Mesenteric fat pad (tissue), 1 donor: Measurements from ENCODE around the gene FHAD1. TPM values are rescaled to one million over a fixed set of nuclear protein-coding genes. Genes with fewer than 3 reads are reported as not detected.
"Not testable (repeated sequence)": the region's sequence is repeated elsewhere in the genome, so short reads cannot be mapped to it uniquely, and the experiment has no call there.

Experiments
- DNase-seq: peaks from one replicate; pipeline ENCODE4 v3.0.0-alpha.2; 2020; ENCODE audit warnings: low spot score
- total RNA-seq: library from RNA; stranded (reverse); fragmentation: NEBNext Ultra II Directional; extraction: Animal tissue kit (Norgen Biotek cat#: 25700); gene quantifications from one replicate; pipeline ENCODE4 v1.2.1, GENCODE V29; 2021
- donor health status: DM: yes; HTN: yes; CAD: no.

The FHAD1 gene
- total RNA-seq, 1 donor from 2014 or later: 0.55 TPM

DNA sequence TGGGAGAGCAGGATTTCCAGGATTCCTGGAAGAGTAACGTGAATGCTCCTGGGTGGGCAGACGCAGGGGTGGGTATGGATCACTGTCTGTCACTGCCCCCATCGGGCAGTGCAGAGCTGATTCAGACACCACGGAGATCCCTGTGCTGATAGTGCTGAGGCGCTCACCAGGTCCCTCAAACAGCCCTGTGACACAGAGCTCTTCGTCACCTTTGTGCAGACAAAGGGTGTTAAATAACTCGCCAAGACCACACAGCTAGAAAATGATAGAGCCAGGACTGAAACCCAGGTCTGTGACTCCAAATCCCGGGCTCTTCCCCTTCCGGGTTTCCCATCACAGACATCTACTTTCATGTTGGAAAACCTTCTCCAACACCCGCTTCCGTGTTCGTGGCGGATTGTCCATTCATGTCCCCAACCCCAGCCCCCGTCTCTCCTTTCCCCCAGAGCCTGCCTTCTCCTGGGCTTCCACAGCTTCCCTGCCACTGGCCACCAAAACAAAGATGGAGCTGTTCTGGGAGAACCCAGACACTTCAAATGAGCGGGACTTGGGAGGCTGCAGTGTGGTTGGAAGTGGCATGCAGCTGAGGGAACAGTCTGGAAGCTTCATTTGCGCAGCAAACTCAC, 165.3 kb downstream of the FHAD1 start:
- DNase-seq: no peak

DNA sequence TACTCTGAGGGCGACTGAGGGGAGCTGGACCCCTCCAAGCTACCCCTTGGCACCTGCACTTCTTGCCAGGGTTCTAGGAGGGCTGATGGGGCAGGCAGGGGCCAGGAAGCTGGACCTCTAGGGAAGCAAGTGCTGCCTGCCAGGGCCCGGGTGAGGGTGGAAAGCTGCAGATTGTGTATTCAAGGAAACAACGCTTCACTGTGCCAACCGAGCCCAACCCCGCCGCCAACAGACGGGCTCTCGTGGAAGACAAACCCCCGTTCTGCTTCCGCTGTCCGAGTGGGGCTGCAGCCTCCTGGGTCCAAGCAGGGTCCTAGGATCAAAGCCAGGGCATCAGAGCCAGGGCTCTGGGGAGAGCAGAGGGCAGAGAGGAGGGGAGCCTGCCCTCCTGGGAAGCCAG, 165.8 kb downstream of the FHAD1 start:
- DNase-seq: no peak

DNA sequence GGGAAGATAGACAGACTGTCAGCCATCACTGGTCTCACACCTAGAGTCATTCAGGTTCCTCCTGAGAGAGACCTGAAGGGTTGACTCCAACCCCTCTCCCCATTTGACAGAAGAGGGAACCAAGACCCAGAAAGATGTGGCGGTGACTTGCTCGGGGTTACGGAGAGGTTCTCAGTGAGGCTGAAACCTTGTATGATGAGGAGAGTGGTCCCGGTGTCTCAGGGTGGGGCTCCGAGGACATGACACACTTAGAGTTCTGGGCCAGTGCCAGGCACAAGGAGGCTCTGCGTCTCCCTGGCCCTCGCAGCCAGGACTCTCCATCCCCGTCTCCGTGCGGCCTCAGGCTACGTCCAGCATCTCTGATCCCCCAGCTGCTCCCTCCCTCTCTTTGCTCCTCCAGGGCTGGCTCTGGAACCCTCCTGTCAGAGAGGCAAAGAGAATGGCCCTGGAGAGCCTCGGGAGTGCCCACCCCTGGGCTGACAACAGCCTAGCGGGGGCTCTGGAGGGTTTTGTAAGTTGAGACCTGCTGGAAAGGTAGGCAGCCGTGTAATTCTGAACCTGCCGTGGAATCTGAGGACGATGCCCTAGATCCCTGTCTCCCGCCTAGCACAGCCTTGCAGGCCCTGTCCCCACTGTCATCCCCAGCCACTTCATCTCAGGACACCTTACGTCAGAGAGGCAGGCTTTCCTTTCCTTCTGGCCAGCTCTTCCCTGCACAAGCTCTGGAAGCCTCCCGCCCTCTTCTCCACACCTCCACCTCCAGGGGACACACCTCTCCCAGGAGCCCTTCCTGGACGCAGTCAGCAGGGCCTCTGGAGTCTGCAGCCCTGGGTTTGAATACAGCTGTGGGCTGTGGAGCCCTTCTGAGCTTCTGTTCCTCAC, 166.8 kb downstream of the FHAD1 start:
- no peak for DNase-seq

DNA sequence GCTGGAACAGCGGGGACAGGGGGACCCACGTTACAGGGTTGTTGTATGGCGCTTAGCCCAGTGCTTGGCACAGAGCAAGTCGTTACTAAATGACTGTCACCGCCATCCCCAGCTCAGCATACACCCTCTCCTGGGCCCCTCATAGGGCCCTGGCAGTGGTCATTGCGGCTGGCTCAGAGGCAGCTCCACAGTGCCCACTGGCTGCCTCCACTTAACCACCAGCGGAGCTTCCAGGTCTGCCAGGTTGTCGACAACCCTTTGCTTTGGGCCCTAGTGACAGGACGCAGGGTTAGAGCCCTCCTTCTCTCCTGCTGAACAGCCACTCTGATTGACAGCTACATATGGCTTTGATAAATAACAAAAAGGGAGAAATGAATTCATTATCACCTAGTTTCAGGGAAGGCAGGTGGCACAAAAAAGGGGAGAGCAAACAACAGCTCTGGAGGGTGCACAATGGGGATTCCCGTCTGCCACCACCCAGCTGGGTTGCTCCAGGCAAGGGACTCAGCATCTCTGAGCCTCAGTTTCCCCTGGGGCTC, 167.5 kb downstream of the FHAD1 start:
- DNase-seq: no peak

DNA sequence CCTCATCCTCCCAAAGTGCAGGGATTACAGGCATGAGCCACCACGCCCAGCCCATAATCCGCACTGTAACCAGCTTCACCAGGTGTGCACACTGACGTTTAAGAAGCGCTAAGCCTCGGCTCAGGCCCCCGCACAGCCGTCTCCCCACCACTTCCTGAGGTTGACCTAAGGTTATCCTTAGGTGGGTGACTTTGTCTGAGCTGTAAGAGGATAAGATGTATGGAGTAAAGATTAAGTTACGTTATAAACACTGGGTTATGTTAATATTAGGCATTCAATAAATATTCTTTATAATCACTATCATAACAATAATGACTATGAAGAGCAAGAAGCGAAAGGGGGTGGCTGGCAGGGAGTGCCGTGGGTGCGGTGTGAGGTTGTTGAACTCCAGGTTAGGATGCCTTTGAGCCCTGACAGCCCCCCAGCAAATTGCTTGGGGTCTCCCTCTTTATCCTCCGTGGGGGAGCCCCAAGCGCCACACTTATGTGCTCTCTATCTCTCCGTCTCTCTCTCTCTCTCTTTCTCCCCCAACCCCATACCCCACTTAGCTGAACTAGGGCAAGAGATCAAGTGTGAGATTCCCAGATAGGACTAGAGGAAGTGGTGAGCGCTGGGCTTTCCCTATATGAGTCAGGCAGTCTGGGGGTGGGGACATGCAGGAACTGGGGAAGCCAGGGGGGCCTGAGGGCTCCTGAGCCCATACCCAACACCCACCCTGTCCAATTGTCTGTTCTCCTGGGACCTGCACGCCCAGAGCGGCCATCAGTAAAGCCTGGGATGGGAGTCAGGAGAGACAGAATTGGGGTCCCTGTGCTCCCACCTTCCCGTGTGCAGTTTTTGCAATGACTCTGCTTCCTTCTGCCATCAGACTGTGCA, 170.3 kb downstream of the FHAD1 start:
- DNase-seq: no peak

DNA sequence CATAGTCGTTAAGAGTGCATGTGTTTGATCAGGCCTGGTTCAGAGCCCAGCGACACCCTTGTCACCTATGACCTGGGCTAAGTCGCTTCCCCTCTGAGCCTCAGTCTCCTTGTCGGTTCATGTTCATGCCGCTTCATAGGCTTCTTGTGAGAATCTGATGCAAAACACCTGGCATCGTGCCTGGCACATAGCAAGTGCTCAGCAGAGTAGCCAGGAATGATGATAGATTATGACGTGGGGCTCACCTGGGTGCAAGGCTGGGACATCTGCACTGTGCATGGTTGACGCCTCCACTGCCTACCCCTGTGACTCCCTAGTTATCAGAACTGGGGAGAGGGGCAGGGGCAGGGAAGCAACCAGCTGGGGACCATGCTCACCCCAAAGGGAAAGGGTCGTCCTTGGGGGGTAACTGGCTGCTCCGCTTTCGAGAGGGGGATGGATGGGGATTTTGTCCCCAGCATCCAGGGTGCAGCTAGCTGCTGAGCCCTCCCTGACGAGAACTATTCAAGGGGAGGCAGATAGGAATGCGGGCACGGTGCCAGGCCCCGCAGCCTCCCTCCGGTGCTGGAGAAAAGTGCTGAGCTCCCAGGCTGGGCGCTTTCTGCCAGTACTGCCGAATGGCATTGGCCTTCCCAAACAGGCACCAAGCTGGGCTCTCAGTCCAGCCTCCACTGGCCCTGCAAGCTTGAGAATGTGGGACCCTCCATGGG, 171.9 kb downstream of the FHAD1 start:
- DNase-seq: no peak

DNA sequence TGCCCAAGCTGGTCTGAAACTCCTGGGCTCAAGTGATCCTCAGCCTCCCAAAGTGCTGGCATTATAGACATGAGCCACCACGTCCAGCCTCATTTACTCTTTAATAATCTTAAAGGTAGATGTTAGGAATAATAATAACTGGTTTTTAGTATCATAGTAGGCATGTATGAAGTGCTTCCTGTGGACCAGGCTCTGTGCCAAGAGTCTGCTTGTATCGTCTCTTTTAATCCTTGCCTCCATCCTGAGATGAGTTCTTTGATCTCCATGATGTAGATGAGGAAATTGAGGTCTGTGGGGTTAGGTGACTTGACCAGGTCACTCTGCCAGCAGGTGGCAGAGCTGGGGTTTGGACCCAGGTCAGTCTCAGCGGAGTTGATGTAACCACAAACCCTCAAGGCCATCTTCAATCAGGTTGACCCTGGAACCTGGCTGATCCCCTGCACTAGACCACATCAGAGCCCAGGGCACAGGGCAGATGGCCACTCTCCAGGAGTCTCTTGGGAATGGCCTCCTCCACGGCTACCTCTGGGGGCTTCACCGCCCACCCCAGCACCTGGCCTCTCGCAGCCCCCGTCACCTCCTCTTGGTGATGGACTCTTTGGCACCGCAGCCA, 173.9 kb downstream of the FHAD1 start:
- DNase-seq: no peak

DNA sequence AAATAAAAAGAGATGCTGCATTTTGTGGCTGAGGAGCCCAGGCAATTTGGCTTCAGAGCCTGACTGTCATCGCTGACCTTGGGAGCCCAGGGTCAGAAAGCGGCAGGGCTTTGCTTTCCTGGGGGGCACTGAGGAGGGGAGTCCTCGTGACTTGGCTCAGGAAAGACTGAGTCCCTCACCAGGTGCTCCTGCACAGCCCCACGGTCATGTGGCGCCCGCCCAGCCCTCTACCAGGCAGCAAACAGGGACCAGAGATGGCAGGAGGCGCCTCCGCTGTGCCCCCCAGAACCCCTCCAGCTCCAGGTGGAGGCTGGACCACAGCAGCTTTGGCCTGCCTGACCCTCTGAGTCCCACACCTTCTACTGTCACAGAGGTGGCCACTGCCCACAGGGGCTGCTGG, 175.8 kb downstream of the FHAD1 start:
- no peak for DNase-seq

DNA sequence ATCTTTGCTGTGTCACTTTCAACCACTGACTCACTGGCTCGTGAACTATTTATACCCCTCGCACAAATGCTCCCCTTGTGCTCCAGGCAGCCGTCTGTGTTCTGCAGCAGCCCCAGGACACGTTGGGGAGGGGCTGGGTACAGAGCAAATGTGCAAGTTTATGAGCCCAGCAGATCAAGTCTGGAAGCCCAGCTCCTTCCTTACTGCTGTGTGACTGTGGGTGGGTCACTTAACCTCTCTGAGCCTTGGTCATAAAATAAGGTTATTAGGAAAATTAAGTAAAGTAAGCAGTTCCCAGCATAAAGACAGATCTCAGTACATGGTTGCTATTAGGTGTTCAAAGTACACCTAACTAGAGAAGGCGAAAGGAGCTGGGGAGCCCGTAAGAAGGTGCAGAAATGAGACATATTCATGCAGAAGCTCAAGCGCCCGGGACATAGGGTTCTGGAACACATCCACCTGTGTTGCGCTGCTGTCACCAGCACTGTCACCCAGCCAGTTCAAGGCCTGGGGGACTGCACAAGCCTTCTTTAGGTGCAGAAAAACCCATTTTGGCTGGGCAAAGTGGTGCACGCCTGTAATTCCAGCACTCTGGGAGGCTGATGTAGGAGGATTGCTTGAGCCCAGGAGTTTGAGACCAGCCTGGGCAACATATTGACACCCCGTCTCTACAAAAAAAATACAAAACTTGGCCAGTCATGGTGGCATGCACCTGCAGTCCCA, 176.5 kb downstream of the FHAD1 start:
- no peak for DNase-seq

DNA sequence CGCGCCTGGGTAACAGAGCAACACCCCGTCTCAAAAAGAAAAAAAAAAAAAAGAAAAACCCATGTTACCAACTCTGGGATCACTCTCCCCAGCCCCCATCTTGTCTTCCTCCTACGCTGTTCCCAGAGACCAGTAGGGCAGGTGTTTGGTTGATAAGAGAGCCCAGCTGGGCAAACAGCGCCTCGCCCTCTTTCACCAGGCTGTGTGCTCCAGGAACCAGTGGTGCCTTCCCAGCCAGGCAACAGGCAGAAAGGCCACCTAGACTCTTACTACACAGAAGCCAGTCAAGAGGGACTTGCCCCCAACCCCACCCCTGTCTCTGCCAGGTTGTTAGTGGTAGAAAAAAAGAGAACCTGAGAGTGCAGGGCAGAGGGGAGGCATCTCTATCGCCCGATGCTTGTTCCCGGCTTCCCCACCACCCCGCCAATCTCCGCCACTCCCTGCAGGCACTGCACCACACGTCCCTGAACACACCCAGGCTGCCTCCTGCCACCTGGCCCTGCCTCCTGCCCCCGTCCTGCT, 177.2 kb downstream of the FHAD1 start:
- no peak for DNase-seq

DNA sequence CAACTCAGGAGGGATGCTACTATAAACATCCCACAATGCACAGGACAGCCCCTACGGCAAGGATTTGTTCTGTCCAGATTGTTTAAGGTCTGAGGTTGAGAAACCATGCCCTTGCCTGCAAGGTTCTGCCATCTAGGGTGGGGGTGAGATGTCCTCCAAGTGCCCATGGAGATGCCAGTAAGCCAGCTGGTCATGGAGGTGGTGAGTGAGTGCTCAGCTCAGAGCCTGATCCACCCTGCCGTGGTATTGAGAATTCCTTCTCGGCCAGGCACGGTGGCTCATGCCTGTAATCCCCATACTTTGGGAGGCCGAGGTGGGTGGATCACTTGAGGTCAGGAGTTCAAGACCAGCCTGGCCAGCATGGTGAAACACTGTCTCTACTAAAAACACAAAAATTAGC, 178.0 kb downstream of the FHAD1 start:
- DNase-seq: no peak

DNA sequence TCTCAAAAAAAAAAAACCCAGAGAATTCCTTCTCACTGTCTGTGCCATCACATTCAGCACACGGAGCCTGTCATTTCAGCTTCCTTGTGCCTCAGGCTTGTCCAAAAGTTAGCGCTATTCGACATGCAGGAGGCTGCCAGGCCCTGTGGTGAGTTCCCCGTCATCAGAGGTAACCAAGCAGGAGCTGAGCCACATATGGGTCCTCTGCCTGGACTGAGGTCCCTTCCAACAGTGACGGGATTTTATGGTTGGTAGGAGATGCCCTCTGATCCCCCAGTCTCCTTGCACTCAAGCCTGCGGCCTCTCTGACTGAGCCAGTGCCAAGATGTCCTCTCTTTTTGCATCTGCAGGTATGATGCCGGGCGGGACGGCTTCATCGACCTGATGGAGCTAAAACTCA, 178.5 kb downstream of the FHAD1 start:
- DNase-seq: no peak

DNA sequence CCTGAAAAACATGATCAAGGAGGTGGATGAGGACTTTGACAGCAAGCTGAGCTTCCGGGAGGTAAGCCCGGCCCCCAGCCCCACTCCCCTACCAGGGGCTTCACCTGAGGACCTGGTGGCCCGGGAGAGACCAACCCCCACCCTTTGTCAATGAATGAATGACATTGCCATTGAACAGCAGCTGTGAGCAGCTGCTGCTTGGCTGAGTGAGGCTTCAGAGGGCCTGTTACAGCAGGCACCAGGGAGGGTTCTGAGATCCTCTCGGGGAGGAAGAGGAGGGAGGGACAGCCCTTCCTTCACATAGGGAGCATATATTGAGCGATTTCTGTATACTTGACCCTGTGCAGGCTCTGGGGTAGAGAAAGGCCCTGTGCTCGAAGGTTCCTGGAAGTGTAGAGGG, 178.9 kb downstream of the FHAD1 start:
- DNase-seq: no peak

DNA sequence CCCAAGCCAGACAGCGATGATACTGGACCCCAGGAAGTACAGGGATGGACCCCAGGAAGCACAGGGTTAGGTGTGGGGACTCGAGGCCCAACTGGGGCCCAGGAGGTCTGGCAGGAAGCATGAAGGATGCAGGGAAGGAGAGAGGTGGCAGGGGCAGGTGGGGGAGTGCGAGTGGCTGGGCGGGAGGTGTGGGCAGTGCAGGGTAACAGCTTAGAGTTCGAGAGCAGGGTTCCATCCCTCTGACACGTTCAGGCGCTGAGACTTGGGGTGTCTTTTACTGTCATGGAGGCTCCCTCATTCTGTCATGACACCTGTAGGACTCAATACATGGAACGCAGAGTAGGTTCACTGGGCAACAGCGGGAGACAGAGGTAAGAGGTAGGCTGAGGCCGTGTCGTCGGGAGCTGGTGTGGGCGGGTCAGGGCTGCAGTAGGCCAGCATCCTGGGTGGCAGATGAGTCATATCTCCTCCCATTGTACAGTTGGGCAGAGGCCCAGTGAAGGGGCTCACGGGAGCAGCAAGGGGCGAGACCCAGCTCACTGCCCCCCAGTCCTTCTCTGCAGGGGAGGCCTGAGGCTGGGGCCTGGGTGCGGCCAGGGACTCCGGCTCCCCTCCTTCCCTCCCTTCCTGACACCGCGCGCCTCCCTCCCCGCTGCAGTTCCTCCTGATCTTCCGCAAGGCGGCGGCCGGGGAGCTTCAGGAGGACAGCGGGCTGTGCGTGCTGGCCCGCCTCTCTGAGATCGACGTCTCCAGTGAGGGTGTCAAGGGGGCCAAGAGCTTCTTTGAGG, 179.7 kb downstream of the FHAD1 start:
- DNase-seq: no peak

DNA sequence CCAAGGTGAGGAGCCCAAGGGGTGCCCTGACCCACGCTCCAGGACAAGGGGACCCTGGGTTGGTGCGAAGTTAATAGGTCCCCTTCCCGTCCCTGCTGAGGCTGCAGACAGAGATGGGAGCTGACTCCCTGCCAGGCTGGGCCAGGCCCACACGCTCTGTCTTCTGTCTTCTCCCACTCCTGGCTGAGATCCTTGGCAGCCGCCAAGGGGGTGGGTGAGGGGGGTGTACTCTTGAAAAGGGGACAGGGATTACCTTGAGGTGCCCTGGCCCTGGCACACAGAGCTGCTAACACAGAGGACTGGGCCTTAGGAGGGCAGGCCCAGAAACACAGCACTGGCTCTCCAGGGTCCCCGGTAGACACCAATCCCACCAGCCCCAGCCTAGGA, 180.2 kb downstream of the FHAD1 start:
- DNase-seq: no peak

DNA sequence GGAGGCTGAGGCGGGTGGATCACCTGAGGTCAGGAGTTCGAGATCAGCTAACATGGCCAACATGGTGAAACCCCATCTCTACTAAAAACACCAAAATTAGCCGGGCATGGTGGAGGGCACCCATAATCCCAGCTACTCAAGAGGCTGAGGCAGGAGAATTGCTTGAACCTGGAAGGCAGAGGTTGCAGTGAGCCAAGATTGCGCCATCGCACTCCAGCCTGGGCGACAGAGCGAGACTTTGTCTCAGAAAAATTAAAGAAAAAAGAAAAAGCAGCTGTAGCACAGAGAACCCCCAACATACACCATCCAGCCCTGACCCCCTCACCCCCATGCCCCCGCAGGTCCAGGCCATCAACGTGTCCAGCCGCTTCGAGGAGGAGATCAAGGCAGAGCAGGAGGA, 181.2 kb downstream of the FHAD1 start:
- DNase-seq: not testable (repeated sequence)

DNA sequence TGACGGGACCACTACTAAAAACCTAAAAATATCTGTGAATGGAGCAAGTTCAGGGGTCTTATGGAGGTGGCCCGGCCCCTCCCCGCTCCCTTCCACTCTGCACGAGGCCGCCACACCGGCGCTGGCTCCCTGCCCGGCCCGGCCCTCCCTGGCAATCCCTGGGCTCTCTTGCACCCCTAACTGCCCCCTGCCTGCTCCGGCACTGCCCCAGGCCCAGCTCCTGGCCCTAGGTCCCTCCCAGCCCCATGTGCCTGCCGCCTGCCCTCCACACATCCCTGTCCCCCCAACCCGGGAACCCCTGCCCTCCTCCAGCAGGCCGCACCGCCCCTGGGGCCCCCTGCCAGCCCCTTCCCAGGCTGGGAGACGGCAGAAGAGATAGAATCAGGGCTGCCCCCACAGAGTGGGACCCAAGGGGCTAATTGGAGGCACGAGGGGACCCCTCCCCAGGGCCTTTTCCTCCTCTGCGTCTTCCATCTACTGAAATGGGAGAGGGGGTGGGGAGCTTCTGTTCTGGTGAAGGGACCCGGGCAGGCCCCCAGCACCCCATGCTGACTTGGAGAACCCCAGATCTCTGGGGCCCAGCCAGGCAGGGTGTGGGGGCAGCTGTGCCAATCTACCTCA, 181.9 kb downstream of the FHAD1 start:
- no peak for DNase-seq

DNA sequence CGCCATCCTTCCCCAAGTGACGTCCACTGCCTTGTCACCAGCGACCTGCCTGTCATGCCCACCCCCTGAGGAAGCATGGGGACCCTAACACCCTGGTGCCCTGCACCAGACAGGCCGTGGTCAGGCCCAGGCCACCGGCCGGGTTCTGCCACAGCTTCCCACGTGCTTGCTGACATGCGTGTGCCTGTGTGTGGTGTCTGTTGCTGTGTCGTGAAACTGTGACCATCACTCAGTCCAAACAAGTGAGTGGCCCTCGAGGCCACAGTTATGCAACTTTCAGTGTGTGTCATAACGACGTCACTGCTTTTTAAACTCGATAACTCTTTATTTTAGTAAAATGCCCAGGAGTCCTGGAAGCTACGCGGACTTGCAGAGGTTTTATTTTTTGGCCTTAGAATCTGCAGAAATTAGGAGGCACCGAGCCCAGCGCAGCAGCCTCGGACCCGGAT, 182.7 kb downstream of the FHAD1 start:
- no peak for DNase-seq
